ENCODE results near the gene LRRC75B. TPM values are rescaled to one million over a fixed set of nuclear protein-coding genes. Genes with fewer than 3 reads are reported as not detected.
A peak's percentile ranks its signal among the peaks of the same experiment; 100 is the strongest.

The LRRC75B gene
- total and polyA plus RNA-seq, 9 of the 15 experiments (the other 6 are each of a cell fraction or from before 2014, with no cell fraction given) = 0.10 to 2.8 (median 1.0) TPM; not detected in 1

- TF ChIP-seq ZBTB34 (CRISPR knock-in tag; IDR thresholded peaks at IDR 0.05) = no peak
- no peak for TF ChIP-seq EP400 (IDR thresholded peaks at IDR 0.05)
Observed at GRCh38 chr22:24585927-24586546, 6.8 kb downstream of the LRRC75B start (continued).

- Histone ChIP-seq H3K4me1 (replicated peaks in 1 of 2; ENCODE audit: control insufficient read depth in 2 of 2, insufficient read depth in 2 of 2, low read length in 2 of 2) (peaks cover 0 to 17% of the 10 kb centered on the region in 2 experiments; a peak in 1 of 5 replicates), H3K4me3 (no peak overlapping the region), H3K9me1 (ENCODE audit: control insufficient read depth, insufficient read depth, low read length) (no peaks in the 10 kb centered on the region), H4K20me1 (replicated peaks; ENCODE audit: control insufficient read depth, insufficient read depth, low read length) (no peaks in the 10 kb centered on the region), H3K27me3 (ENCODE audit: control insufficient read depth in 2 of 2, insufficient read depth in 2 of 2, low read length in 2 of 2) (no peaks in the 10 kb centered on the region), H3K36me3 (ENCODE audit: control insufficient read depth, insufficient read depth, low read length) (no peaks in the 10 kb centered on the region), H3K27ac (ENCODE audit: extremely low read depth, low read depth, low read length) (no peak overlapping the region), H3K9ac (ENCODE audit: insufficient read depth in 1 of 2, low read depth in 2 of 2, low read length in 2 of 2) (peak overlapping the region in 1 of 2 experiments; percentile 45; a peak in 1 of 4 replicates), H3K79me2 (ENCODE audit: control insufficient read depth, insufficient read depth, low read length) (no peaks in the 10 kb centered on the region), H3K4me2 (ENCODE audit: insufficient read depth, low read length) (no peak overlapping the region), H3K9me3 (replicated peaks; ENCODE audit: control insufficient read depth, insufficient read depth, low read depth, low read length) (no peaks in the 10 kb centered on the region), H2AFZ (ENCODE audit: low read depth, low read length) (no peak overlapping the region)
- WGBS (ENCODE audit: insufficient coverage, low coverage, missing lambda C conversion rate) = 55% methylated on average over 1 of the region's 3 CpGs
- FAIRE-seq (no peak), DNase-seq (ENCODE audit: extremely low read depth in 1 of 4, low spot score in 3 of 4) (no peak), ATAC-seq (no peak)
- ChIA-PET POLR2A (interaction anchor here (0.6 to 1.1 kb wide), 2 partner anchors 11 to 43 kb away, joined by 3 read pairs; no protein-coding TSS in a partner anchor), CTCF (ENCODE audit: low intra/inter-chr PET ratio) (no interaction called here)
- in situ Hi-C loops (cut with MboI) = no loop called here
- intact Hi-C loops (cut with micrococcal nuclease) = no loop called here
- no TSS peak for BruUV-seq (replicated peaks)
- TF ChIP-seq ZNF511 (CRISPR knock-in tag; IDR thresholded peaks at IDR 0.05) = no peak
- no peak for TF ChIP-seq ZNF778 (CRISPR knock-in tag; IDR thresholded peaks at IDR 0.05)
- TF ChIP-seq NELFE (IDR thresholded peaks at IDR 0.05; ENCODE audit: insufficient read depth, insufficient read length) = no peak
- TF ChIP-seq DPF2 (IDR thresholded peaks at IDR 0.05) = no peak
- no peak for TF ChIP-seq MGA (IDR thresholded peaks at IDR 0.05)
Observed at GRCh38 chr22:24585461-24585860, 7.4 kb downstream of the LRRC75B start.
